Activated T-cell treated with anti-CD3 and anti-CD28 coated beads for 24 hours (primary cell): ENCODE results near the gene LEMD3.
A peak's percentile ranks its signal among the peaks of the same experiment; 100 is the strongest.

Experiments used
- DNase-seq: peaks from one replicate; pipeline ENCODE4 v3.0.0-alpha.2; 2020; ENCODE audit warnings: low read depth

Gene LEMD3

DNA sequence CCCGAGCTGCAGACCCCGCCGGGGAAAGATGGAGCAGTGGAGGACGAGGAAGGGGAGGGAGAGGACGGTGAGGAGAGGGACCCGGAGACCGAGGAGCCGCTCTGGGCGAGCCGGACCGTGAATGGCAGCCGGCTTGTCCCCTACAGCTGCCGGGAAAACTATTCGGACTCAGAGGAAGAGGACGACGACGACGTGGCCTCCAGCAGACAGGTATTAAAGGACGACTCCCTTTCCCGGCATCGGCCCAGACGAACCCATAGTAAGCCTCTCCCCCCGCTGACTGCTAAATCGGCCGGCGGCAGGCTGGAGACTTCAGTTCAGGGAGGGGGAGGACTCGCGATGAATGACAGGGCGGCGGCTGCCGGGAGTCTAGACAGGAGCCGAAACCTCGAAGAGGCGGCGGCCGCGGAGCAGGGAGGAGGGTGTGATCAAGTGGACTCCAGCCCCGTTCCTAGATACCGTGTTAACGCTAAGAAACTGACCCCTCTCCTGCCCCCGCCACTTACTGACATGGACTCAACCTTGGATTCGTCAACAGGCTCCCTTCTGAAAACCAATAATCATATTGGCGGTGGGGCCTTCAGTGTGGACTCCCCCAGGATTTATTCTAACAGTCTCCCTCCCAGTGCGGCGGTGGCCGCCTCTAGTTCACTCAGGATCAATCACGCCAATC lies 962 bp downstream of the LEMD3 start:
- peak; percentile 45 for DNase-seq

DNA sequence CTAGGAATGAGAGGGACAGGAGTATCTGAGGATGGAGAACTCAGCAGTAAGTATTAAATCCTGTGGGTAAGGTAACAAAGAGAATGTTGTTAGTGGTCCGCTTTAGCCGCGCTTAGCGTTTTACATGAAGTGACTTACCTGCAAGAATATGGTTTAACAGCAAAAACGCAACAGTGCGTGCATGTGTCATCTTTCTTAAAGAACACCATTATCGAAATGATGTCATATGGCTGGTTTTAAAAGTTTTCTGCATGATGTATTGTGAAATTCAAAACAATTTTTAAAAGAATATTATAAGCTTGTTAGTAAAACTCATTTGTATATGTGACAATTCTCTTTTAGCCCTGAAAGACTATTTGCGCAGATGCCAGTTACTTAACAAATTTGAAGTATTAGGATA lies 1.7 kb downstream of the LEMD3 start:
- DNase-seq, result no peak

DNA sequence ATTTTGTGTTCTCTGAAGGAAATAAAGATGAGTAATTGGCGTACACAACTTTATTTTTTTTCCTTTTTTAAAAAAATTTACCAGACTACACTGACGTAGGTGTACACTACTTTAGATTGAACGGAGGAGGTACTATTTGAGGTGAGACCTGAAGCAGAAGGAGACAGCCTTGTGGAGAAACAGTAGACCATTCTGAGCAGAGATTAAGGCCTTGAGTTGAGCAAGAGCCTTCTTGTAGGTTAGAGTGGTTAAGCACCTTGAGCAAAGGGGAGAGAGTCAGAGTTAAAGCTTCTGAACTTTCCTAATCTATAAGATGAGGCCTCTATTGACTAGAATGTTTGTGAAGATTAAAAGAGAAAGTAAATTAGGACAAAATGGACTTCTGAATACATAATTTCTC lies 2.5 kb downstream of the LEMD3 start:
- no peak for DNase-seq

DNA sequence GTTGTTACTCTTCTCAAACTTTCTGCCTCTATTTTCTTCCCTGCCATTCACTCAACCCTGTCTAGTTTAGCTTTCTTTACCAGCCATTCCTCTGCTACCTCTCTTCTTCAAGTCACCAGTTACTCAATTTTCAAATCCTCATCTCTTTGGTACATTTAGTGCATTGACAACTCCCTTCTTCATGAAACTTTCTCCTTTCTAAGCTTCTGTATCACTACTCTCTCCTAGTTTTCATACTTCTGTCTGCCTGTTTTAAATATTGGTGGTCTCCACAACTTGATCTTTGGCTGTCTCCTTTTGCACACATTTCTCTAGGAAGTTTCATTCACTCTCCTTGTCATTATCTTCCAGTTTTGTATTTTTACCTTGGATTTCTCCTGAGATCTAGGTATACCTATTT lies 6.0 kb downstream of the LEMD3 start:
- no peak for DNase-seq

DNA sequence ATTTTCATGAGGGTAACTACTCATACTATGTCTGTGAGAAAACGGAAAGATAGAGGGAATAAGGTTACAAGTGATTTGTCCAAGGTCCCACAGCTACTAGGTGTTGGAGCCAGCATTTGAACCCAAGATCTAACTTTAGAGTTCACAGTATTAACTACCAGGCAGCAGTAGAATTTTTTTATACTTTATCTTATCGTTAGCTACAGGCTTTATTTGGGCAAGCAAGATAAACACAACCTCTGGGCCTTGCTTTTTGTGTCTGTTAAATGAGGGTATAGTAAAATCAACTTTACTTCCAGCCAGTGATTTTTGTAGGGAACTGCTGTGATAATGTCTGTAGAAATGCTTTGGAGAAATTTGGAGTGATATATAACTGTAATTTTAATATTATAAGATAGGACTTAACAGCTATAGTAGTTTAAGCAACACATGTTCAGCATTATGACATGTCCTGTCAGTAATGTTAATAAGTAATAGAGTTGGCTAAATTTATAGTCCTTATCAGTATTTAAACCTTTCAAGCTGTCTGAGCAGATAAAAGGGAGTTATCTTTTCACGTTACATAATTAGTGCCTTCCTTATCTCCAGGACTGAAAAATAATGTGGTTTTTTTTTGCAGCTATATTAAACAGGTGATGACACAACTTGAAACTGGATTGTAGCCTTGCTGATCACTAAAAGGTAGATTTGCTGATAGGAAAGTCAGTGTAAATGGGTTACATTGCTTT lies 12.8 kb downstream of the LEMD3 start:
- no peak for DNase-seq

DNA sequence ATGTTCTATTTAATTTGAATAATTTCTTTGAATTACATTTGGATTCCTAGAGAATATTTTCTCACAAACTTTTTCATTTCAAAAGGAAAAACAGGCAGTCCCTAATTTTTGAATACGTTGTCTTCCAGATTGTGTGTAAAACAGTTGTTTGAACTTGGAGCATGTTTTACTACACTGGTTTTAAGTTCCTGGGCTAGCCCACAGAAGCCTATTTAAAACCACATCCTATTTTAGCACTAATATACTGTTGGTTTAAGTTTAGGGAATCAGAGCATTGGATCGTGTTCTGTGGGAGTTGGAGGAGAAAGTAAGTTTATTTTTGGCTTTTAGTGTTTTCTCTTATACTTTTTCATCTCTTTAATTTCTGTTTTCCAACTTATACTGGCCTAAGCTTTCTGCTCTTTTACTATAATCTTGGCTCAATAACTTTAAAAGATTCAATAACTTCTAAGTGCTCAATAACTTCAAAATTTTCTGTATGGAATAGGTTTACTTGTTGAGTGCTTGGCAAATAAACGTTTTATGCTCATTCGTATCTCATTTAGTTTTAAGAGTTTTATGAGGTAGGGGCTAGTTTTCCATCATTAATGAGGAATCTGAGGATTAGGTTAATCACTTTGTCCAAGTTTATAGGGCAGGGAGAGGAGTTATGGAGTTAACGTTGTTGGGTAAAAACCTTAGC lies 14.9 kb downstream of the LEMD3 start:
- no peak for DNase-seq

DNA sequence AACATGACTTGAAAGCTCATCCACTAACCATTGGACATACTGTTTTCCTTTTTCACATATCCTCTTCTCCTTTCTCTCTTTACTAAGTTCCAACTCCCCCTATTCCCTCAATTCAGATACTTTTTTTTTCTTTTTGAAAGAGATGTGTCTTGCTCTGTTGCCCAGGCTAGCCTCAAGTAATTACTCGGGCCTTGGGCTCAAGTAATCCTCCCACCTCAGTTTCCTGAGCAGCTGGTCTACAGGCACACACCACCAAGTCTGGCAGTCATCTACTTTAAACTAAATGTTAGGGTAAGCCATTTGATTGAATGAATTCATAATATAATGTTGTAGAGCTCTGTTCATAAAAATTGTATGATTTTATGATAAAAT lies 15.5 kb downstream of the LEMD3 start:
- no peak for DNase-seq

DNA sequence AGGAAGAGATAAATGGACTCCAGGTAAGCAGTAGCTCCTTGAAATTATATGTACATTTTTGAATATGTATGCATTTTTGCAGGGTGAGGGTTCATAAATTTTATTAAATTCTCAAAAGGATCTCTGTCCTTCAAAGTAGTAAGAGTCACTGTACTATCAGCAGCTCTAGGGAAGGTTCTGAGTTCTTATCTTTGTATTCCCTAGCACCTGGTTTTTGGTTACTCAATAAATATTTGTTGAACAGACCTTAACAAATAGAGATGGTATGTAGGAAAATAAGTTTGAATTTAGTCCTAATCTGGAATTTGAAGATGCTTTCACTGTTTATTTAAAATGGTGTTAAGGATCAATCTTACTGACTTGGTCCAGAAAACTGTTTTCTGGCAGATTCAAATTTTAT lies 18.3 kb downstream of the LEMD3 start:
- DNase-seq, result no peak

DNA sequence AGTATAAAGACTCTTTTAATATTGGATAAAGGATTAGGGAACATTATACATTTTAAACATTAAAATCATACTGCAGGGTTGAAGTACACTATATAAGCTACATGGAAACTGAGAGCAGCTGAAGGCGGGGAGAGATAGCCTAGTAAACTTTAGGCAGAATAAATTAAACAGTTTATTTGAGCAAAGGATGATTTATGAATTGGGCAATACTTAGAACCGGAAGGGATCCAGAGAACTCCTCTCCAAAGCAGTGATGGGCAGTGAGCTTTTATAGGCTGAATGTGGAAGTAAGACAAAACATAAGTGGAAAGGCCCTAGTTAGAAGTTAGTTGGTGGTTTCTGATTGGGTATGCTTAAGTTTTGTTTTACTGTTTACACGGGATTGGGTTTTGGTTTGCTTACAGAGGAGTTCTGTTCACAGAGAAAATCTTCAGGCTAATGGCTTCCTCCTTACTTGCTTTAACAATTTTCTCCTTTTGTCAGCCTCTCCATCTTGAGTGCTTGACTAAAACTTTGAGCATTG lies 18.9 kb downstream of the LEMD3 start:
- DNase-seq, result no peak

DNA sequence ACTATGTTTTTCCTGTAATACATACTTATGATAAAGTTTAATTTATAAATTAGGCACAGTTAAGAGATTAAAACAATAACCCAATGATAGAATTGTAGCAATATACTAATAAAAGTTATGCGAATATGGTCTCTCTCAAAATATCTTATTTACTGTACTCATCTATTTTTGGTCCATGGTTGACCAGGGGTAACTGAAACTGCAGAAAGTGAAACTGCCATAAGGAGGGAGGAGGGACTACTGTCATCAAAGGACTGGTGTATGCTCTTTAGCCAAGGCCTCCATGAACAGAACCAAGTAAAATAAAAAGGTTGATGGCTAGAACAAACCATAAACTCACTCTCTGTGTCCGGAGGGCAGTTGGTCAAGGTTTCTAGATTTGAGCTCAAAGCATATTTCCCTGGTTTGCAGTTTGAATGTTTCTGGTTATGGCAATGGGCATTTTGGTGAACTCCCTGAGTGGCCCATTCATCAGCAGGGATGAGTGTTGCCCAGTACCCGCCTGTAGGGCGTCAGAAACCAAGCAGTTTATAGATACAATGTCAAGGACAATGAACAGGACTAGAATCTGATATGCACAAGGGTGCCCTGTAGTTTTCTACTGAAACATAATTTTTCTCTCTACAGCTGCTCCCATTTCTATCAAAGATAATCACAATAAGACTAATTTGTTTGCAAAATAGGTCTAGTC lies 19.8 kb downstream of the LEMD3 start:
- no peak for DNase-seq

DNA sequence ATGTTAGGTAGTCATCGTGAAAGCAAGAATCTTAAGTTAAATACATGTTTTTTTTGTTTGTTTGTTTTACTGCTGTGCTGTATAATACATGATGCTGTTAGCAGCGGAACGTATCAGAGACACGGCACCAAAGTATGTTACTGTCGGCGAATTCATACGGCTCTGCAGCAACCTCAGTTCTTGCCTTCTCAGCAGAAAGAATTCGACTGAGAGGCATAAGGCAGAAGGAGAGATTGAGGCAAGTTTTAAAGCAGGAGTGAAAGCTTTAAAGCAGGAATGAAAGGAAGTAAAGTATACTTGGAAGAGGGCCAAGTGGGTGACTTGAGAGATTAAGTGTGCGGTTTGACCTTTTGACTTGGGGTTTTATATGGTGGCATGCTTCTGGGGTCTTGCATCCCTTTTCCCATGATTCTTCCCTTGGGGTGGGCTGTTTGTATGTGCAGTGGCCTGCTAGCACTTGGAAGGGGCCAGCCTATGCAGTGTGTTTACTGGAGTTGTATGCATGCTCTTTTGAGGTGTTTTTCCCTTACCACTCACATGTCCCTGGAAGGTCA lies 23.7 kb downstream of the LEMD3 start:
- no peak for DNase-seq

DNA sequence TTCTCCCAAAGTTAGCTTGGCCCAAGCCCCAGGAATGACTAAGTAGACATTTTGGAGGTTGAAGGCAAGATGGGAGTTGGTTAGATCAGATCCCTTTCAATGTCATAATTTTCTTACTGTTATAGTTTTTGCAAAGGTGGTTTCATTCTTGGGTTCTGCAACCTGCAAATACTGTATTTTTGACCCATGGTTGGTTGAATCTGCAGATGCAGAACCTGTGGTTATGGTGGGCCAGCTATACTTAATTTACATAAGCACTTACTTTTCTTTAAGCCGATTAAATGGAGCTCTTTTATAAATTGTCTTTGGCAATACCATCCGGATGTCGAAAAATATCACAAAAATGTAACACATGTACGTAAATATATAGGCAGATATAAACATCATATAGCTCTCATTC lies 25.6 kb downstream of the LEMD3 start:
- DNase-seq, result no peak

DNA sequence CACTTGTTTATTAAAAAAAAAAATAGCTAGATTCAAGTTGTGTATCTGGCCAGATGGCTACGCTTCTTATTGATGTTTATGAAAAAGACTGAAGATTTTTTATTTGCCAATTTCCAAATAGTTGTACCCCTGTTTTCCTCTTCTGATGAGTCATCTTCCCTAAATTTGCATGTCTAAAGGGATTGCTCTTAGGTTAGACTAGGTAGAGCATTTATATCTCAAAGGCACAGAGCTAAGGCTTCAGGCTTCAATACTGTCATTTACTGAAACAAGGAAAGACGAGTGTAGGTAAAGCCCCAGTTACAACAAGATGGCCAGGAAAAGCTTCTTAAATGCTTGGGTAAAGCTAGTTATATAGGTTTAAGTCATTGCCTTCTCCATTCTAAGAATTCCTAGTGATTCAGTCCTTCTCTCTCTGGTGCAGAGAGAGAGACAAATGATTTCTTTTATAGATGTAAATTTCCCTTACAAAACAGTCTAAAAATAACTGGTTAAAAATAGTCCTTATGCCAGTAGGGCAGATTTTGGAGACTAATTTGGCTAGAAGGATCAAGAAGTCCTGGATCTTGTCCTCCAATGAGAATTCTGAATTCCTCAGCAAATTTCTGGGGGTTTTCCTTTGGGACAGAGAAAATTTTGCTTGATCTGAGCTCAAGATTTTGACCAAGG lies 26.1 kb downstream of the LEMD3 start:
- no peak for DNase-seq

DNA sequence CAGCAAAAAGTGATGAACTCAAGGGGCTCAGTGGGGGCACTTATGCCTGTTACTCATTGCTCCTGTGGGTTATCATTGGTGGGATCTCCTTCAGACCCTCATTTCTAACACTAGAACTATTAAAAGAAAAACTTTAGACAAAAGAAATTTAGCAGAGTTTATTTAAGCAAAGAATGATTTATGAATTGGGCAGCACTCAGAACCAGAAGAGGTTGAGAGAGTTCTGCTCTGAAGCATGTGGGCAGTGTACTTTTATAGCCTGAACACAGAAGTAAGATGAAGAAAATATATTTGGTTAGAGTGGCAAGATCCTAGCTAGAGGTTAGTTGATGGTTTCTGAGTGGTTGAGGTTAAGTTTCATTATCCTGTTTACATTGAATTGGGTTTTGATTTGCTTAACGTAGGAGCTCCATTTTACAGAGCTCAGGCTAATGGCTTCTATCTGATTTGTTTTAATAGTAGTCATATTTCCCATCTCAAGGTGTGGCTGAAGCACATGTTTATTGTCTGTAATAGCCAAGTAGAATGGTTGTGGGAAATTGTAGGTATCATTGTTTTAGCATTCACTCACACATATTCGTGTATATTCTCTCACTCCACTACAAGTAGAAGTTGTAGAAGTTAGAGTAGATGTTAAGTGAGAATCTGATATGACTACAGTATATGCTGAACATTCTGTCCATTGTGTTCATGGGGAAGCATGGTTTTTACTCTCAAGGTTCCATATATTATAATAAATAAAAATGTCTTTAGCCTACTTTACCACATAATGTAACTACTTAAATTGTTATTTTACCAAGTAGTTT lies 27.6 kb downstream of the LEMD3 start:
- DNase-seq, result no peak

DNA sequence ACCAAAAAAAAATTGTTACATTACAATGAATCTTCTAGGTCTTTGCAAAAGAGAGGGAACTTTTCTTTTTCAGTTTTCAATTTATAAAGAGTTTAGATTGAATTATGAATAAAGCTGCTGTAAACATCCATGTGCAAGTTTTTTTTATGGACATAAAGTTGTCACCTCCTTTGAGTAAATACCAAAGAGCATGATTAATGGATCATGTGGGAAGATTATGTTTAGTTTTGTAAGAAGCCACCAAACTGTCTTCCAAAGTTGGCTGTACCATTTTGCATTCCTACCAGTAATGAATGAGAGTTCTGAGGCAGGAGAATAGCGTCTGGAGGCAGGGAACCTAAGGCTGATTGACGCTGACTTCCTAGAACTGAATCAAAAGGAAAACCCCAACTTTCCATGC lies 30.2 kb downstream of the LEMD3 start:
- no peak for DNase-seq

DNA sequence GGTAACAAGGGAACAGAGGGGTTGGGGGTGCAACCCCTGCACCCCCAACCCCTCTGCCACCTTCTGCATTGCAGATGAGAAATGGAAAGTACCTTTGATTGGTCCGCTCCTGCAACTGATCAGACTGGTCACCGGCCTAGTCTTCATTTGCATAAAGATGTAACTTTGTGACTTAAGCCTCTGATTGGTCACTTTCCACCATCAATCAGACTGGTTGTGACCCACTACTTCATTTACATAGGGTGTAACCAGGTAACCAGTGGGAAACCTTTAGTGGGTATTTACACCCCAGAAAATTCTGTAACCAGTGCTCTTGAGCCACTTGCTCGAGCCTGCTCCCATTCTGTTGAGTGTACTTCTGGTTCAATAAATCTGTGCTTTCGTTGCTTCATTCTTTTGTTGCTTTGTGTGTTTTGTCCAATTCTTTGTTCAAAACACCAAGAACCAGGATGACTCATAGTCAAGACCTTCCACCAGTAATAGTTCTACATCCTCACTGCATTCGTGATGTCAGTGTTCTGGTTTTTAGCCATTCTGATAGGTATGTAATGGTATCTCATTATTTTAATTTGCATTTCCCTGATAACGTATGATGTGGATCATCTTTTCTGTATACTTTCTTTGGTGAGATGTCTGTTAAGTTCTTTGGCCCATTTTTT lies 30.8 kb downstream of the LEMD3 start:
- no peak for DNase-seq

DNA sequence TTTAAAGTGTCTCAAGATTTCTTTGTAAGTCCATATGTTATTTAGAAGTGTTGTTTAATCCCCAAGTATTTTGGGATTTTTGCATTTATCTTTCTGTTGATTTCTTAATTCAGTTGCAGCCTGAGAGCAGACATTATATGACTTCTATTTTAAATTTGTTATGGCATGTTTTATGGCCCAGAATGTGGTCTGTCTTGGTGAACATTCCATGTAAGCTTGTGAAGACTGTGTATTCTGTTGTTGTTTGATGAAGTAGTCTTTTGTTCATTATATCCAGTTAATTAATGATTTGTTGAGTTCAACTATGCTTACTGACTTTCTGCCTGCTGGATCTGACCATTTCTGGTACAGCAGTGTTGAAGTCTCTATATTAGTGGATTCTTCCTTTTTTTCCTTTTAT lies 34.0 kb downstream of the LEMD3 start:
- no peak for DNase-seq

DNA sequence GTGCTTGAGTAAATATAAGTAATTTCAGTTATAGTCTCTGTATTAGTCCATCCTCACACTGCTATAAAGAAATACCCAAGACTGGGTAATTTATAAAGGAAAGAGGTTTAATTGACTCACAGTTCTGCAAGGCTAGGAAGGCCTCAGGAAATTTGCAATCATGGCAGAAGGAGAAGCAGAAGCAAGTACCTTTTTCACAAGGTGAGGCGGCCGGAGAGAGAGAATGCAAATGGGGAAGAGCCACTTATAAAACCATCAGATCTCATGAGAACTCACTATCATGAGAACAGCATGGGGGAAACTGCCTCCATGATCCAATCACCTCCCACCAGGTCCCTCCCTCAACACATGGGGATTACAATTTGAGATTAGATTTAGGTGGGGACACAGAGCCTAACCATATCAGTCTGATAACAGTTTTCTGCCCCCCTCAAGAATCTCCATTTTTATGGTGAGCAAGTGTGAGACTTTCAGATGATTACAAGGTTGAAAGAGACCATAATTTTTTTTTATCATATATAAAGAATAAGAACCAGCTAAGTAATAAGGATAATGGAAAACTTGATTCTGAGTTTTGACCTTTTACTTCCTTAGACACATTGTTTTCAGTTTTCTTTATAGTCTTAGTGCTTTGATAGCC lies 35.6 kb downstream of the LEMD3 start:
- no peak for DNase-seq

DNA sequence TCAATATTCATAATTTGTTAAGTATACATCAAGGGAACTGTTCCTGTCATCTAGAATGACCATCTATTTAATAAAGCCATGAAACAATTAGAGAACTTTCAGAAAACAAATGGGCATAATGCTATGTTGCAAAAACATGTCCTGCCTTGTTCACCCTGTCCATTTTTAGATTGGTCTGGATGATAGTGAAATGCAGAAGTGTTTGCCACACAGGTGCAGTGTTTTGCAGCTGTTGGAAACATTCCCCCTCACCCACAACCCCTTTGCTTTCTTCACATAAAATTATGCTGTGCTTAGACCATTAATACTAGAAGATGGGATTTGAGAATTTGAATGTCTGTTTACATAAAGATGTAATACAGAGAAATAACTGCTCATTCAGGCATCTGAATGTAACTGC lies 36.5 kb downstream of the LEMD3 start:
- no peak for DNase-seq

DNA sequence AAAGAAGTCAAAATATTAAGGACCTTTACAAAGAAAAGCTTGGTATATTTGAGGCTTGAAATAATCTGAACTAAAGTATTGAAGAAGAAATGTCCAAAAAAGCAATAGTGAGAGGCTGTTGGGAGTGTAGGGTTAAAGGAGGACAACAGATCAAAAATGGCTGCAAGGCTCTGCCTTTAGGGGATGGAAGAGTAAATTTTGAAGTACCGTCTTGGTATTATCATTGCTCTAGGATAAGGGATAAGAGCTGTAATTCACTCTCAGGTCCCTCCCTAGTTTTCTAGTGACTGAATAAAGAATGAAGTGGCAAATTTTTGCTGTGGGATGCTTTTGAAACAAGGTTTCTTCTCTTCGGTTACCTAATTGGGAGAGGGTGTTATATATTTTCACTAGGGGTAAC lies 38.7 kb downstream of the LEMD3 start:
- DNase-seq, result no peak
